Loucy (cell line): ENCODE measurements around the gene GABBR2.

Source experiments
- H2AFZ ChIP-seq: fragments of 200-600 bp; sonication (generic); 2 replicates; pipeline ENCODE4 v1.6.0; 2016; ENCODE audit warnings: antibody characterized with exemption, mild to moderate bottlenecking, low read length, moderate library complexity
- H3F3A ChIP-seq: fragments of 200-600 bp; 2 replicates; pipeline ENCODE4 v1.6.0; 2016; ENCODE audit warnings: antibody characterized with exemption, low read depth, mild to moderate bottlenecking
- H3K27me3 ChIP-seq: fragments of 200-600 bp; sonication (generic); 2 replicates; pipeline ENCODE4 v1.6.1; 2014; ENCODE audit warnings: low read length, mild to moderate bottlenecking; ENCODE audit not compliant: insufficient read depth, poor library complexity, severe bottlenecking
- H3K36me3 ChIP-seq: fragments of 200-600 bp; sonication (generic); 2 replicates; pipeline ENCODE4 v1.6.1; 2016; ENCODE audit warnings: low read length; ENCODE audit not compliant: insufficient read depth
- H3K4me1 ChIP-seq: fragments of 200-600 bp; sonication (generic); 2 replicates; pipeline ENCODE4 v1.5.1; 2014; ENCODE audit warnings: low read length, mild to moderate bottlenecking; ENCODE audit not compliant: insufficient read depth, poor library complexity, severe bottlenecking
- H3K4me2 ChIP-seq: fragments of 200-600 bp; sonication (generic); 2 replicates; pipeline ENCODE4 v1.6.0; 2014; ENCODE audit warnings: antibody characterized with exemption, low read length, low read depth, mild to moderate bottlenecking; ENCODE audit not compliant: poor library complexity, severe bottlenecking
- H3K4me3 ChIP-seq: fragments of 200-600 bp; sonication (generic); 2 replicates; pipeline ENCODE4 v1.5.1; 2014; ENCODE audit warnings: low read length, mild to moderate bottlenecking, mixed read lengths; ENCODE audit not compliant: poor library complexity, severe bottlenecking
- H3K79me2 ChIP-seq: fragments of 200-600 bp; sonication (generic); 2 replicates; pipeline ENCODE4 v1.6.1; 2014; ENCODE audit warnings: low read length; ENCODE audit not compliant: insufficient read depth
- H3K9ac ChIP-seq: fragments of 200-600 bp; sonication (generic); 2 replicates; pipeline ENCODE4 v1.6.0; 2014; ENCODE audit warnings: mild to moderate bottlenecking, low read depth, low read length, moderate library complexity; ENCODE audit not compliant: poor library complexity, severe bottlenecking
- H3K9me2 ChIP-seq: fragments of 200-600 bp; sonication (generic); replicated peaks from 2 replicates; pipeline ENCODE4 v1.6.1; 2016; ENCODE audit warnings: low read depth, low read length, mixed read lengths
- H3K9me3 ChIP-seq: fragments of 200-600 bp; sonication (generic); 2 replicates; pipeline ENCODE4 v1.6.1; 2014; ENCODE audit warnings: mild to moderate bottlenecking, antibody characterized with exemption, low read length, low read depth; ENCODE audit not compliant: insufficient read depth
- H4K20me1 ChIP-seq: fragments of 200-600 bp; sonication (generic); 2 replicates; pipeline ENCODE4 v1.6.0; 2014; ENCODE audit warnings: antibody characterized with exemption, low read length, mild to moderate bottlenecking; ENCODE audit not compliant: insufficient read depth, poor library complexity, severe bottlenecking
- EZH2phosphoT487 ChIP-seq: fragments of 200-600 bp; IDR thresholded peaks from 2 replicates; pipeline ENCODE4 v1.6.1; 2018; ENCODE audit warnings: antibody characterized with exemption, mild to moderate bottlenecking, moderate library complexity, borderline replicate concordance
- TF ChIP-seq, protein P1 (sequence below): fragments of 200-600 bp; sonication (generic); conservative IDR thresholded peaks from 2 replicates; pipeline ENCODE4 v1.5.1; 2014; ENCODE audit warnings: mild to moderate bottlenecking, antibody characterized with exemption, low read length

Gene GABBR2

DNA sequence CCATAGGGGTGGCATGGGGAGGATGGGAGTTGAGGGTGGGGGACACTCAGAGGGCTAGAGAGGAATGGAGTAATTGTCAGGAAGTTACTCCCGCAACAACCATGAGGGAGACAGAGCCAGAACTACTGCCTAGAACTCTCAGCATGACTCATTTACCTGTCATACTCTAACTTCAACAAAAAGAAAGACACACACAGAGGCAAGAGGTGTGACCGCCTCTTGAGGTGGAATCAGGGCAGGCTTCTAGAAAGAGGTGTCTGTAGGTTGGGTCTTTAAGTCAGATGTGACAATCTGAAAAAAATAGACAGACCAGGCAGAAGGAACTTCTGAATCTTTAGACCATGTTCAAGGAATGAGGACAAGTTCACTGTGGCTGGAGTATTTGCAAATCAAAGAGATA, 73.4 kb downstream of the GABBR2 start:
- no peaks in the 10 kb centered on the region for H3K9me3 ChIP-seq
- H3K27me3 ChIP-seq = no peaks in the 10 kb centered on the region
- no peak overlapping the region for H2AFZ ChIP-seq
- H4K20me1 ChIP-seq = no peaks in the 10 kb centered on the region
- no peak for TF ChIP-seq EZH2phosphoT487
- TF ChIP-seq, protein P1, sequence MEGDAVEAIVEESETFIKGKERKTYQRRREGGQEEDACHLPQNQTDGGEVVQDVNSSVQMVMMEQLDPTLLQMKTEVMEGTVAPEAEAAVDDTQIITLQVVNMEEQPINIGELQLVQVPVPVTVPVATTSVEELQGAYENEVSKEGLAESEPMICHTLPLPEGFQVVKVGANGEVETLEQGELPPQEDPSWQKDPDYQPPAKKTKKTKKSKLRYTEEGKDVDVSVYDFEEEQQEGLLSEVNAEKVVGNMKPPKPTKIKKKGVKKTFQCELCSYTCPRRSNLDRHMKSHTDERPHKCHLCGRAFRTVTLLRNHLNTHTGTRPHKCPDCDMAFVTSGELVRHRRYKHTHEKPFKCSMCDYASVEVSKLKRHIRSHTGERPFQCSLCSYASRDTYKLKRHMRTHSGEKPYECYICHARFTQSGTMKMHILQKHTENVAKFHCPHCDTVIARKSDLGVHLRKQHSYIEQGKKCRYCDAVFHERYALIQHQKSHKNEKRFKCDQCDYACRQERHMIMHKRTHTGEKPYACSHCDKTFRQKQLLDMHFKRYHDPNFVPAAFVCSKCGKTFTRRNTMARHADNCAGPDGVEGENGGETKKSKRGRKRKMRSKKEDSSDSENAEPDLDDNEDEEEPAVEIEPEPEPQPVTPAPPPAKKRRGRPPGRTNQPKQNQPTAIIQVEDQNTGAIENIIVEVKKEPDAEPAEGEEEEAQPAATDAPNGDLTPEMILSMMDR = no peak
- no peak overlapping the region for H3K9ac ChIP-seq
- H3K4me2 ChIP-seq = no peak overlapping the region
- no peaks in the 10 kb centered on the region for H3K79me2 ChIP-seq
- no peaks in the 10 kb centered on the region for H3K9me2 ChIP-seq
- no peak overlapping the region for H3K4me3 ChIP-seq
- H3K4me1 ChIP-seq = no peaks in the 10 kb centered on the region
- H3K36me3 ChIP-seq = no peaks in the 10 kb centered on the region
- no peaks in the 10 kb centered on the region for H3F3A ChIP-seq

DNA sequence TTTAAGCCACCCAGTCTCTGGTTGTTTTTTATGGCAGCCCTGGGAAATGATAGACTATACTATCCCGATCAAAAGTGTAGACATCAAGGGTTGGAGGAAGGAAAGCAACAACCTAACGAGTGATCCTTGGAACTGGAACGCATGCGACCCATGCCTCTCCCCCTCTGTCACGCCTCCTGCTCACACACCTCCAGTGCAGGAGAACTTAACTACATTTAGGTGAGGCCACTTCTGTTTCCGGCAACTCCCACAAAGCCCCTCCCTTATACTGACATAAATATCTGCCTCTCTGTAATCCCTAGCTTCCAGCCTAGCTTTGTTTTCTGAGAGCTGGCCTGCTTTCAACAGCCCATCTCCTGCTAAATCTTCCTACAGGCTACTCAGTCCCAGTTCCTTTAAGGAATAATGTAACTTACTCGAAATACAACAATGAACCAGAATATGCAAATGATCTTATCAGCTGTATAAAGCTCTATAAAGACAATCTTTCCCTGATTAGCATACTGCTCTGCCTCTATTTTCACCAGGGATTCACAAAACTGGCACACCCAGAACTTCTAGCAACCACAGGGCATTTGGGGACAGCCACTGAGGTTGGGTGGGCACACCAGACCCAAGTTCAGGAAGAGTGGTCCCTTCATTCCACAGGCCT, 73.9 kb downstream of the GABBR2 start:
- Histone ChIP-seq H3K4me2 (no peak overlapping the region), H2AFZ (no peak overlapping the region), H3K9me3 (no peaks in the 10 kb centered on the region), H3K9me2 (no peaks in the 10 kb centered on the region), H3K4me1 (no peaks in the 10 kb centered on the region), H3K79me2 (no peaks in the 10 kb centered on the region), H3K27me3 (no peaks in the 10 kb centered on the region), H4K20me1 (no peaks in the 10 kb centered on the region), H3K4me3 (no peak overlapping the region), H3K36me3 (no peaks in the 10 kb centered on the region), H3K9ac (no peak overlapping the region), H3F3A (no peaks in the 10 kb centered on the region)
- TF ChIP-seq, protein P1 = no peak
- TF ChIP-seq EZH2phosphoT487 = no peak

DNA sequence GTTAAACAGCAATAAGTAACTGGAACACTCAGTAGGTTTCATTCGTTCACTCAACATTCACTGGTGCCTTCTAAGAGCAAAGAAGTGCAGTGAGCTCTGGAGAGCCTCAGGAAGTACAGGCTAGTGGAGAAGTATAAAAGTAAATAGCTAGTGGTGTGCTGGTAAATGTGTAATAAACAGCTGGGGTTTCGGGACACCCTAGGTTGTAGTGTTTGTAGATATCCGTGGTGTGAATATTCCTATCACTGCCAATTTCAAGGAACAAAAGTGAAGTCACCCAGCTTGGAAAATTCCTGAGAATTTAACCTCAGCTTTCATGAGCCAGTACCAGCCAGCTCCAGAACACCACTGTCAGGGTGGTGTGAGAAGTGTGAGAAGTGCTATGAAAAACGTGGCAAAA, 75.9 kb downstream of the GABBR2 start:
- H3K36me3 ChIP-seq = no peaks in the 10 kb centered on the region
- no peaks in the 10 kb centered on the region for H4K20me1 ChIP-seq
- no peak overlapping the region for H2AFZ ChIP-seq
- H3K9me3 ChIP-seq = no peaks in the 10 kb centered on the region
- H3K79me2 ChIP-seq = no peaks in the 10 kb centered on the region
- H3K9ac ChIP-seq = no peak overlapping the region
- H3F3A ChIP-seq = no peaks in the 10 kb centered on the region
- no peaks in the 10 kb centered on the region for H3K4me1 ChIP-seq
- no peaks in the 10 kb centered on the region for H3K27me3 ChIP-seq
- no peaks in the 10 kb centered on the region for H3K9me2 ChIP-seq
- H3K4me2 ChIP-seq = no peak overlapping the region
- no peak overlapping the region for H3K4me3 ChIP-seq
- TF ChIP-seq, protein P1 = no peak
- TF ChIP-seq EZH2phosphoT487 = no peak
